IPS DF 6.9 (cell line): Measurements from ENCODE around the gene RHOT1.
A peak's percentile ranks its signal among the peaks of the same experiment; 100 is the strongest.

Source experiments
- DNase-seq: peaks from one replicate; pipeline ENCODE4 v3.0.0-alpha.2; 2013; ENCODE audit warnings: low read depth, low spot score
- H3K27ac ChIP-seq: one replicate; pipeline ENCODE4 v1.5.1; 2013; ENCODE audit warnings: low read length, control low read depth
- H3K27me3 ChIP-seq: 2 replicates; pipeline ENCODE4 v1.6.1; 2013; ENCODE audit warnings: mild to moderate bottlenecking, low read length; ENCODE audit not compliant: control insufficient read depth, insufficient read depth
- H3K36me3 ChIP-seq: 2 replicates; pipeline ENCODE4 v1.6.1; 2013; ENCODE audit warnings: low read length; ENCODE audit not compliant: control insufficient read depth, insufficient read depth
- H3K4me1 ChIP-seq: 2 replicates; pipeline ENCODE4 v1.6.1; 2013; ENCODE audit warnings: low read length; ENCODE audit not compliant: control insufficient read depth, insufficient read depth
- H3K4me3 ChIP-seq: 2 replicates; pipeline ENCODE4 v1.5.1; 2013; ENCODE audit warnings: mild to moderate bottlenecking, low read length
- H3K9me3 ChIP-seq: 2 replicates; pipeline ENCODE4 v1.6.1; 2013; ENCODE audit warnings: low read length, inconsistent platforms; ENCODE audit not compliant: control insufficient read depth, insufficient read depth
- WGBS: extraction: QIAGEN DNeasy Blood & Tissue Kit; methylation state at CpG from one replicate; pipeline ENCODE4 v1.1.7; 2013; ENCODE audit warnings: mixed read lengths, missing lambda C conversion rate; ENCODE audit not compliant: insufficient read length, insufficient coverage; 5-methylcytosine and 5-hydroxymethylcytosine counted together

Gene RHOT1

DNA sequence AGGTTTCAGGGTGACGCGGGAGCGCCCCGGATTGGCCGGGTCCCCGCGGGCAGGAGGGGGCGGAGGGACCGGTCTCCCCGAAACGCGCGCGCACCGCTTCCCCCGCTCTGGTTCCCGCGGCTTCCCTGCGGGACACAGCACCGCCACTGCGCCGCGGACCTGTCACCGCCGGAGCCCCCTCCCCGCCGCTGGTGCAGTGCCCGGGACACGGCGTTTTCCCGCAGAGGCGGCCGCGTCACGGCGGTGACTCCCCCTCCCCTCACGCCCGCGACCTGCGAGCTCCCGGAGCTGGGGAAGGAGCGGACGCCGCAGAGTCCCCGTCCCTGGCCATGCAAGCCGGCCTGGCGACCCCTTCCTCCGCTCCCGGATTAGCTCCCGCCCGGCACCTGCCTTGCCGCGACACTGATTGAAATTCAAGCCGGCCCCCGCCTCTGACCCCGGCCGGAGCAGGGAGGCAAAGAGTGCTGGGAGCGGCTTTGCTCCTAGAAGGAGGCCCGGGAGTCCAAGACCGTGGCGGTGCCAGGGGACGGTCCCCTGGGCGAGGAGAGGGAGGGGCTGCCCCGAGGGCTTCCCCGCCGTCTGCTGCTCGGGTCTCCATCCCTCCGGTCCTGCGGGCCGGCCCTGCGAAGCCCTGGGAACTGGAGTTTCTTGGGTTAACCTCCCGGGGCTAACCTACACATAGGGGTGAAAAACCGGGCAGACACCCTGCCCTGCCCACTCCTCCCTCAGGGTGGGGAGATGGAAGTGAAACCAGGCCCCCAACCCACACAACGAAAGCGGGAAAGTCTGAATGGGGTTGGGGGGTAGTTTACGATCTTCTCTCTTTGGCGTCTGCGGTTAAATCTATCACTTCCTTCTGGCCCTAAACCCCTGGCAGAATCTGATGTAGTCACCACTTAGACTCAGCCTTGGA lies 124.3 kb downstream of the RHOT1 start:
- Histone ChIP-seq H3K27ac (no peak overlapping the region), H3K4me1 (peaks cover 5% of the 10 kb centered on the region), H3K36me3 (no peaks in the 10 kb centered on the region), H3K9me3 (no peaks in the 10 kb centered on the region), H3K4me3 (peak overlapping the region; percentile 79), H3K27me3 (peaks cover 14% of the 10 kb centered on the region; the same call in 1 of the 2 replicates)
- no CpG with 5 or more reads among the region's 78 CpGs for WGBS
- no peak for DNase-seq

- Histone ChIP-seq H3K4me3 (no peak overlapping the region), H3K27me3 (peaks cover 14% of the 10 kb centered on the region; the same call in 1 of the 2 replicates), H3K27ac (no peak overlapping the region), H3K4me1 (peaks cover 5% of the 10 kb centered on the region), H3K9me3 (no peaks in the 10 kb centered on the region), H3K36me3 (no peaks in the 10 kb centered on the region)
- WGBS = no CpG with 5 or more reads among the region's 10 CpGs
- no peak for DNase-seq
Measured at GRCh38 chr17:32267690-32268205, 125.4 kb downstream of the RHOT1 start.

DNA sequence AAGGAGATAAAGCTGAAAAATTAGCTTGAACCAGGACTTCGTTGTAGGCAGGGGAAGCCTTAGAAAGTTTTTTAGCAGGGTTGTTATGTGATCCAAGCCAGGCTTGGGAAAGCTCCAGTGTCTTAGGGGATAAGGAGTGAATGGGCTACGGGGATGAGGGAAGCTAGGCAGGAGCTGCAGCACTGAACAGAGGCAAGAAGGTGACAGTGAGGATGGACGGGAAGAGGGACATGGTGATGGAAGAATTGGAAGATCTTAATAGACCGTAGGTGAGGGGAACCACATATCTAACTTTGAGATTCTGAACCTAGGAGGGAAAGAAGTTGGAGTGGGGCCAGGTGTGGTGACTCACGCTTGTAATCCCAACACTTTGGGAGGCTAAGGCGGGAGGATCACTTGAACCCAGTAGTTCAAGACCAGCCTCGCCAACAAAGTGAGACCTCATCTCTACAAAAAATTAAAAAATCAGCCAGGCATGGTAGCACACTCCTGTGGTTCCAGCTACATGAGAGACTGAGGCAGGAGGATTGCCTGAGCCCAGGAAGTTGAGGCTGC lies 126.5 kb downstream of the RHOT1 start:
- Histone ChIP-seq H3K9me3 (no peaks in the 10 kb centered on the region), H3K27me3 (peaks cover 14% of the 10 kb centered on the region; the same call in 1 of the 2 replicates), H3K4me1 (peaks cover 5% of the 10 kb centered on the region), H3K36me3 (no peaks in the 10 kb centered on the region), H3K27ac (no peak overlapping the region), H3K4me3 (no peak overlapping the region)
- no CpG with 5 or more reads among the region's 7 CpGs for WGBS
- no peak for DNase-seq

DNA sequence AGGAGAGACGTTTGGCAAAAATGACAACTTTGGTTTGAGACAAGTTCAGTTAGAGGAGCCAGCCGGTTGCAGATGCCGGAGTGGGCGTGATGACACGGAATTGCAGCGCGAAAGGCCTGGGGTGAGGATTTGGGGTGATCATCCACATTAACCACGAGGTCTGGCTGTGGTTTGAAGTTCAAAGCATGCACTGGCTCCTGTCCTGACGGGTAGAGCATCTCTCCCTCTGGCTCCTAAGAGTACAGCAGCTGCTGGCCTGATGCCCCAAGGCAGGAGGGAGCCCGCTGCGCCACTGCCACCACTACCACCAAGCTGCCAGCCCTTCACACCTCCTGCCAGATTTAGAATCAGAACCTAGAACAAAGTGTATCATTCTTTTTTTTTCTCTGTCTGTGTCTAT lies 127.1 kb downstream of the RHOT1 start:
- peaks cover 3% of the 10 kb centered on the region for H3K4me1 ChIP-seq
- WGBS = no CpG with 5 or more reads among the region's 11 CpGs
- H3K27me3 ChIP-seq = peaks cover 13% of the 10 kb centered on the region; the same call in 1 of the 2 replicates
- no peak overlapping the region for H3K4me3 ChIP-seq
- no peak overlapping the region for H3K27ac ChIP-seq
- H3K9me3 ChIP-seq = no peaks in the 10 kb centered on the region
- DNase-seq = no peak
- no peaks in the 10 kb centered on the region for H3K36me3 ChIP-seq

DNA sequence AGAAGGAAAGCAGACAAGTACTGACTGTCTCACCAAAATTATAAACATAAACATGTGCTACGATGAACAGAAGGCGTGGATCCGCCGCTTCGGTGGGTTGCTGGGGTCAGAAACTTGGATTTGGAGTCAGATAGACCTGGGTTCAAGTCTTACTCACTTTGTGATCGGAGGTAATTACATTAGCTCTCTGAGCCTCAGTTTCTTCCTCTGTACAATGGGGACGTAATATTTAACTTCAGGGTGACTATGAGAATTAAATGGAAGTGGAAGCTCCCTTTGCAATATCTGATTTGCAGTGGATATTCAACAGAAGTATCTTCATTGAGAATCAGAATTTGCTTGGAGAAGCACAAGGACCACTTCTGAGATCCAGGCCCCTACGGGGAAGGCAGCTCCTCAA lies 129.5 kb downstream of the RHOT1 start:
- Histone ChIP-seq H3K27me3 (peaks cover 6% of the 10 kb centered on the region; the same call in 1 of the 2 replicates), H3K36me3 (no peaks in the 10 kb centered on the region), H3K4me1 (peaks cover 9% of the 10 kb centered on the region), H3K27ac (no peak overlapping the region), H3K4me3 (no peak overlapping the region), H3K9me3 (no peaks in the 10 kb centered on the region)
- no CpG with 5 or more reads among the region's 8 CpGs for WGBS
- DNase-seq = no peak

DNA sequence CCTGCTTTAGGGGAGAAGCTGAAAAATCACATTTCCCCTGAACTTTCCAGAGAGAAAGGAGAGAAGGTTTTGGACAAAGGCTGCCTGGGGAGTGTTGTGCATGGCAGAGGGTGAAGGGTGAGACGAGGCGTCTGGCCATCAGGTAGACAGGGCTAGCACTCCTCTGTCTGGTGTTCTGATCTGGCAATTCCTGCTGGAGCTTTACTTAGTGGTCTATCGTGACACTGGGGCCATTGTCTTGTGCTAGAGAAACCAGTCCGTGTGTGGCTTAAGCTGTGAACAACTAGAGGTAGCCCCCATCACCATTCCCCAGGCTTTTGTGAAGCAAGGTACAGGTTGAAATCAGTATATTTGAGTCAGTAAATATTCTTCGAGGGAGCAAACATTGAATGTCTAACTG lies 131.8 kb downstream of the RHOT1 start:
- WGBS = no CpG with 5 or more reads among the region's 5 CpGs
- DNase-seq = no peak
- peaks cover 9% of the 10 kb centered on the region; the same call in 1 of the 2 replicates for H3K4me1 ChIP-seq
- H3K27me3 ChIP-seq = no peaks in the 10 kb centered on the region
- no peak overlapping the region for H3K27ac ChIP-seq
- H3K9me3 ChIP-seq = no peaks in the 10 kb centered on the region
- H3K4me3 ChIP-seq = no peak overlapping the region
- no peaks in the 10 kb centered on the region for H3K36me3 ChIP-seq

DNA sequence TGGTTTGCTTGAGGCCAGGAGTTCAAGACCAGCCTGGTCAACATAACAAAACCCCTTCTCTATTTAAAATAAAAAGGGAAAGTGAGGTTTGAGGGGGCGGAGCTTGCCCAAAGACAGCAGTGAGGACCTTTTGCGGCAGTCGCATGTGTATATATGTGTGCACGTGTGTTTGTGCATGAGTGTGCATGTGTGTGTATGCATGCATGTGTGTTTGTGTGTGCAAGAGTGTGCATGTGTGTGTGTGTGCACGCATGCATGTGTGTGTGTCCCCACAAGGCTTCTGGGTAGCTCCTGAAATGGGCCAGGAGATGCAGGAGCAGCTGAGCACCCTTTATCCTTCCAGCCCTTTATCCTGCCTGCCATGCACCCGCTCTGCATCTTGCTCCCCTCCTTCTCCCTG lies 132.3 kb downstream of the RHOT1 start:
- no peaks in the 10 kb centered on the region for H3K9me3 ChIP-seq
- WGBS = no CpG with 5 or more reads among the region's 6 CpGs
- H3K4me3 ChIP-seq = no peak overlapping the region
- DNase-seq = no peak
- no peaks in the 10 kb centered on the region for H3K27me3 ChIP-seq
- peaks cover 12% of the 10 kb centered on the region; the same call in 1 of the 2 replicates for H3K4me1 ChIP-seq
- H3K27ac ChIP-seq = no peak overlapping the region
- H3K36me3 ChIP-seq = no peaks in the 10 kb centered on the region
